22Rv1 (cell line): ENCODE results near the gene AMPH.
A peak's percentile ranks its signal among the peaks of the same experiment; 100 is the strongest.

Source experiments
- H3K27ac ChIP-seq: fragments of 450-650 bp; 2 replicates; pipeline ENCODE4 v1.5.1; 2017
- ZFX ChIP-seq: fragments of 450-650 bp; IDR thresholded peaks from 2 replicates; pipeline ENCODE4 v1.6.1; 2017; ENCODE audit warnings: antibody characterized with exemption, borderline replicate concordance
- TF ChIP-seq, protein P1 (sequence below): fragments of 450-650 bp; IDR thresholded peaks from 2 replicates; pipeline ENCODE4 v1.5.1; 2017; ENCODE audit warnings: mild to moderate bottlenecking

AMPH gene

DNA sequence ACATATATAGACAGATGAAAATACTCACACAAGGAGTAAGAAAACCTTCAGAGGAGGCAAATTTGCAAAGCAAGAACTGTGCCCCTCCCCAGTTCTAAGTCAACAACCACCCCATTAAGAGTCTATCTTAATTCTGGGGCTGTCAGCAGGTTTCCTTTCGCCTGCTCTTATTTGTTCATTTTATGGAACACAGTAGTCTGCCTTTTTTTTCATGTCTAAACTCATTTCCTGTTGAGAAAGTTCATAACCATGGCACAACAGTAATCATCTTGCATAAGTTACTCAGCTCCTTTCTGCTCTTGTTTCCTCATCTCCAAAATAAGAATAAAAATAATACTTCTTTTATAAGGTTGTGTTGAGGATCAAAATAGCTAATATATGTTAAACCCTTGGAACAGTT is 25.8 kb upstream of the AMPH start:
- H3K27ac ChIP-seq, result no peak overlapping the region
- no peak for TF ChIP-seq ZFX
- TF ChIP-seq, protein P1, sequence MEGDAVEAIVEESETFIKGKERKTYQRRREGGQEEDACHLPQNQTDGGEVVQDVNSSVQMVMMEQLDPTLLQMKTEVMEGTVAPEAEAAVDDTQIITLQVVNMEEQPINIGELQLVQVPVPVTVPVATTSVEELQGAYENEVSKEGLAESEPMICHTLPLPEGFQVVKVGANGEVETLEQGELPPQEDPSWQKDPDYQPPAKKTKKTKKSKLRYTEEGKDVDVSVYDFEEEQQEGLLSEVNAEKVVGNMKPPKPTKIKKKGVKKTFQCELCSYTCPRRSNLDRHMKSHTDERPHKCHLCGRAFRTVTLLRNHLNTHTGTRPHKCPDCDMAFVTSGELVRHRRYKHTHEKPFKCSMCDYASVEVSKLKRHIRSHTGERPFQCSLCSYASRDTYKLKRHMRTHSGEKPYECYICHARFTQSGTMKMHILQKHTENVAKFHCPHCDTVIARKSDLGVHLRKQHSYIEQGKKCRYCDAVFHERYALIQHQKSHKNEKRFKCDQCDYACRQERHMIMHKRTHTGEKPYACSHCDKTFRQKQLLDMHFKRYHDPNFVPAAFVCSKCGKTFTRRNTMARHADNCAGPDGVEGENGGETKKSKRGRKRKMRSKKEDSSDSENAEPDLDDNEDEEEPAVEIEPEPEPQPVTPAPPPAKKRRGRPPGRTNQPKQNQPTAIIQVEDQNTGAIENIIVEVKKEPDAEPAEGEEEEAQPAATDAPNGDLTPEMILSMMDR, result no peak

DNA sequence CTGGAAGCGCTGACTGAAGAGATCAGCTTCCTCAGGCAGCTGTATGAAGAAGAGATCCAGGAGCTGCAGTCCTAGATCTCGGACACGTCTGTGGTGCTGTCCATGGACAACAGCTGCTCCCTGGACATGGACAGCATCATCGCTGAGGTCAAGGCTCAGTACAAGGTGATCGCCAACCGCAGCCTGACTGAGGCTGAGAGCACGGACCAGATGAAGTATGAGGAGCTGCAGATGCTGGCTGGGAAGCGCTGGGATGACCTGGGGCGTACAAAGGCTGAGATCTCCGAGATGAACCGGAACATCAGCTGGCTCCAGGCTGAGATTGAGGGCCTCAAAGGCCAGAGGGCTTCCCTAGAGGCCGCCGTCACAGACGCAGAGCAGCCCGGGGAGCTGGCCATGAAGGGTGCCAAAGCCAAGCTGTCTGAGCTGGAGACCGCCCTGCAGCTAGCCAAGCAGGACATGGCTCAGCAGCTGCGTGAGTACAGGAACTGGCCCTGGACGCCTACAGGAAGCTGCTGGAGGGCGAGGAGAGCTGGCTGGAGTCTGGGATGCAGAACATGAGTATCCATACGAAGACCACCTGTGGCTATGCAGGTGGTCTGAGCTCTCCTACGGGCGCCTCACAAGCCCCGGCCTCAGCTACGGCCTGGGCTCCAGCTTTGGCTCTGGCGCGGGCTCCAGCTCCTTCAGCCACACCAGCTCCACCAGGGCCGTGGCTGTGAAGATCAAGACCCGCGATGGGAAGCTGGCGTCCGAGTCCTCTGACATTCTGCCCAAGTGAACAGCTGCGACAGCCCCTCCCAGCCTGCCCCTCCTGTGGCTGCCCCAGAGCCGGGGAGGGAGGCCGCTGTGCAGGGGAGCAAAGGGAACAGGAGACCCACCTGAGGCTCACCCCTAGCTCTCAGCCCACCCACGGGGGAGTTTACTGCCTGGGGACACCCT is 24.9 kb upstream of the AMPH start:
- no peak for TF ChIP-seq ZFX
- TF ChIP-seq, protein P1, result no peak

DNA sequence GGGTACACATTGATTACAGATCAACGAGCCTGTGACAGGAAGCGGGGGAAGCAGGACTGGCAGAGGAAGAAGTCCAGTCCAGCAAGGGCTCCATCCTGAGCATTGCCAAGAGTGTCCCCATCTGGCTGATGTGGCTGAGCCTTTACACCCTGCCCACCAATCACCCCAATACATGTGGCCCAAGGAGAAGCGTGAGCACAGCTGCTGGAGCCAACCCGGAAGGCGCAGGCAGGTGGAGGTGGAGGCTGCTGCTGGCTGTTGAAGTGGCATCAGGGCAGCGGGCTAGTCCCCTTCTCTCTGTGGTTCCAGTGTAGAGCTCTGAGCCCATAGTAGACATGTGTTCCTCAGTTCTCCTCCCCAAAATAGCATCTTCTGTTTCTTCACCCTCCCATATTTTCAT is 6.8 kb upstream of the AMPH start:
- no peak overlapping the region for H3K27ac ChIP-seq

More for the DNA sequence above, 24.9 kb upstream of the AMPH start:
- H3K27ac ChIP-seq, result no peak overlapping the region

DNA sequence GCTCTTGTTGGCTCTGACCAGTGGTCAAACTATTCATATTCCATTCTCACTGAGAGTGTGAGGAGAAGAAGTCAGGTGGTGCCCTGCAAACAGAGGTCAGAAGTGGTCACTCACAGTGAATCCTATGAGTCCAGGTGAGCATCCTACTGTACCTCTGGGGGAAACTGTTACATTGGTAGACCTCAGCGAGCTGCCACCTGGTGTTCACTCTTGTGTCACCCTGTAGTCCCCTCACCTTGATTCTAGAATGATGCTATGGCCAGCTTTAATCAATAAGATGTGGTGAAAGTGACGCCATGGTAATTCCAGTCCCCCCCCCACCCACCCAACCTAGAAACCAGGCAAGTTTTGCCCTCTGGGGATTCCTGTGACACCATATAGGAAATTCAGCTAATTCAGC is 1.2 kb upstream of the AMPH start:
- TF ChIP-seq, protein P1, result 0 out of 2 replicates have a peak, but pooled peaks have one; percentile 17
- no peak for TF ChIP-seq ZFX
- no peak overlapping the region for H3K27ac ChIP-seq

More for the DNA sequence above, 6.8 kb upstream of the AMPH start:
- TF ChIP-seq, protein P1, result no peak
- TF ChIP-seq ZFX, result no peak

DNA sequence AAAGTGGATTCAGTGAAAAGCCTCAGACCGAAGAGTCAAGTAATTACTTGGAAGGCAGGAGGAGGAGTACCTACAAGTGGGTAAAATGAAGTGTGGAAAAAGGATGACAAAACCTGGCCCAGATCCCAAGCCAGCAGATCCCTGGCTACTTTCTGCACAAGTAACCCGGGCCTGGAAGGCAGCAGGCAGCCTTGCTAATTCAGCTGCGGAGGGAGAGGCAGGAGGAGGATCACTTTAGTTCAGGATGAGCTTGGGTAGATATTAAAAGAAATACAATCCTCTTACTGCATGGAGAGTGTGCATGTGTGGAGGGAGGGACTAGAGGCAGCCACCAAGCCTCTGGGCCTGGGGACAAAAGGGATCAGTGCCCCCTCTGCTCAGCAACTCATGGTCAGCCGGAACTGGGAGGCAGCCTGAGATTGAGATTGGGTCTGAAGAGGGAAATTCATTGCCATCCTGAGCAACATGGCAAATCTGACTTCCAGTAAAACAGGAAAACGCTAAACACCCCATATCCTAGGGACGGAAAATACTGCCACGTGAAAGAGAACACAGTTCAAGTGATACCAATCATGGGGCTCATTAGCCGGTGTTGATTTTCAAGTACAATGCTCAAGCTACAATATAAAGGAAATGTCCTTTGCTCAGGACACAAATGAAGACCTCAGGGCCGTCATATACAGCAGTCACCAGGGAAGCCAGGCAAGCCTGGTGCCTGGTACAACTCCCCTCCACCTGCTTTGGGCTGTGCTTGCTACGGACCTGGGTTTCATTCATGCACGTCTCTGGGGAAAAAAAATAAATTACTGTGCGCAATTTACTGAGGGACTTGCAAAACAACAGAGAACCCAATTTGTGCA is 1.3 kb downstream of the AMPH start:
- H3K27ac ChIP-seq, result no peak overlapping the region
- TF ChIP-seq, protein P1, result no peak
- no peak for TF ChIP-seq ZFX

DNA sequence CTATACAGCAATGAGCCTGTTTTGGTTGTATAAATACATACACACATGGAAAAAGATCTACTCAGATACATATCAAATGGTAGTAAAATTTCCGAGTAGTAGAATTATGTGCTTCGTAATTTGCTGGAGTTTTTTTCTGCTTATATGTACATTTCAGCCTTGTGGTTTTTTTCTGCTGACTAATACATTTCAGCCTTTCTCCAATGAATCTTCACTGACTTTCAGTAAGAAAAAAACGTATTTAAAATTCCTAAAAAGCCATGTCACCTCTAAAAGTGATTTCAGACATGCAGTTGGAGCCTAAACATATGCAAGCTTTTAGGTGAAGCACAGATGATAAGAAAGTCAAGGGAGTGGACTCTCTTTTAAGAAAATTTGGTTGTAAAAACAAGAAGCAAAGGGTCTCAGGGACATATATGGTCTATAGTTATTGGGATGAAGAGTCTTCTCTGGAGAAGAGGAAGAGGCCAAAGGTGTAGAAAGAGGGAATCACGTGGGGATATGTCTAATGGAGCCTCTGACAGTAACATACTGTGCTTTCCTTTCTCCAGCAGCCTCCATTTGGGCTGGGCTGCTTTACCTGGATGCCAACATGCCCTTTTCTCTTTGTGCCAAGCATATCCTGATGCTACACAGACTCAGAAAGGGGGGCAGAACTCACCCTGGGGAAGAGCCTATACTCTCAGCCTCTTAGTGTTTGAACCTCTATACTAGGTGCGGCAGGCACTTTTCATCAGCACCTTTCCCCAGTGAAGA is 2.4 kb downstream of the AMPH start:
- TF ChIP-seq, protein P1, result no peak
- no peak overlapping the region for H3K27ac ChIP-seq
